ENCODE results near the gene PDIA5.

PDIA5 gene

GRCh38 chr3:123071581-123071980 lies 4.8 kb downstream of the PDIA5 start:
- DNase-seq (ENCODE audit: low spot score) = no peak

GRCh38 chr3:123072152-123072551 lies 5.3 kb downstream of the PDIA5 start:
- DNase-seq (ENCODE audit: low spot score) = no peak

GRCh38 chr3:123072564-123072963 lies 5.7 kb downstream of the PDIA5 start:
- no peak for DNase-seq (ENCODE audit: low spot score)

- DNase-seq (ENCODE audit: low spot score) = no peak
These were observed 8.5 kb downstream of the PDIA5 start for GRCh38 chr3:123075359-123075758.

GRCh38 chr3:123076112-123076495 lies 9.3 kb downstream of the PDIA5 start:
- DNase-seq (ENCODE audit: low spot score) = no peak

- DNase-seq (ENCODE audit: low spot score) = no peak
These were observed 9.9 kb downstream of the PDIA5 start for GRCh38 chr3:123076496-123077418.

GRCh38 chr3:123078101-123078500 lies 11.3 kb downstream of the PDIA5 start:
- no peak for DNase-seq (ENCODE audit: low spot score)

GRCh38 chr3:123080864-123081562 lies 14.2 kb downstream of the PDIA5 start:
- no peak for DNase-seq (ENCODE audit: low spot score)

GRCh38 chr3:123081718-123082369 lies 15.0 kb downstream of the PDIA5 start:
- DNase-seq (ENCODE audit: low spot score) = no peak

GRCh38 chr3:123082370-123083065 lies 15.7 kb downstream of the PDIA5 start:
- DNase-seq (ENCODE audit: low spot score) = no peak

GRCh38 chr3:123083383-123084124 lies 16.7 kb downstream of the PDIA5 start:
- DNase-seq (ENCODE audit: low spot score) = no peak

GRCh38 chr3:123084192-123084591 lies 17.4 kb downstream of the PDIA5 start:
- DNase-seq (ENCODE audit: low spot score) = no peak

GRCh38 chr3:123084738-123085237 lies 18.0 kb downstream of the PDIA5 start:
- no peak for DNase-seq (ENCODE audit: low spot score)

GRCh38 chr3:123085293-123085931 lies 18.6 kb downstream of the PDIA5 start:
- no peak for DNase-seq (ENCODE audit: low spot score)

GRCh38 chr3:123085932-123086627 lies 19.3 kb downstream of the PDIA5 start:
- no peak for DNase-seq (ENCODE audit: low spot score)

- no peak for DNase-seq (ENCODE audit: low spot score)
These were observed 21.6 kb downstream of the PDIA5 start for GRCh38 chr3:123088387-123088786.

GRCh38 chr3:123089611-123090331 lies 22.9 kb downstream of the PDIA5 start:
- no peak for DNase-seq (ENCODE audit: low spot score)

GRCh38 chr3:123090728-123091531 lies 24.1 kb downstream of the PDIA5 start:
- no peak for DNase-seq (ENCODE audit: low spot score)

GRCh38 chr3:123092243-123092642 lies 25.4 kb downstream of the PDIA5 start:
- DNase-seq (ENCODE audit: low spot score) = no peak
